ENCODE results near the gene TFAM. TPM values are rescaled to one million over a fixed set of nuclear protein-coding genes. Genes with fewer than 3 reads are reported as not detected.

The TFAM gene
- total and polyA plus RNA-seq, 2 donors from 2014 or later, result 18.5 to 35.0 TPM

- Histone ChIP-seq H3K27me3 (ENCODE audit: control insufficient read depth, insufficient read depth, low read length) (no peaks in the 10 kb centered on the region), H3K4me1 (ENCODE audit: control insufficient read depth in 2 of 3, insufficient read depth in 2 of 3, low read depth in 1 of 3, low read length in 3 of 3) (peaks cover 0 to 4% (median 0%) of the 10 kb centered on the region in 3 donors), H3K36me3 (ENCODE audit: control insufficient read depth in 2 of 3, insufficient read depth in 3 of 3, low read length in 3 of 3) (peaks cover 0 to 4% (median 0%) of the 10 kb centered on the region in 3 donors), H3K9ac (ENCODE audit: low read length in 3 of 3) (no peak overlapping the region), H3K4me3 (ENCODE audit: low read length in 3 of 3) (no peak overlapping the region), H3K9me3 (ENCODE audit: control insufficient read depth in 2 of 3, insufficient read depth in 1 of 3, low read length in 3 of 3) (no peaks in the 10 kb centered on the region), H3K27ac (ENCODE audit: low read depth in 2 of 2, low read length in 2 of 2) (no peak overlapping the region)
- no peak for FAIRE-seq
- intact Hi-C loops (cut with DNase I), result no loop called here
- TF ChIP-seq CTCF (IDR thresholded peaks at IDR 0.05; ENCODE audit: borderline replicate concordance, extremely low read depth, insufficient read depth), result no peak
- no peak for DNase-seq
These were observed 25.7 kb upstream of the TFAM start for GRCh38 chr10:58359541-58359940.

- no peak for FAIRE-seq
- no peak overlapping the region for H3K4me3 ChIP-seq (ENCODE audit: low read length in 3 of 3)
- peak in 2 of 5 donors; percentile 12 to 16 for DNase-seq
- H3K27ac ChIP-seq (ENCODE audit: low read depth in 2 of 2, low read length in 2 of 2), result no peak overlapping the region
- intact Hi-C loops (cut with DNase I), result no loop called here
- H3K9ac ChIP-seq (ENCODE audit: low read length in 3 of 3), result no peak overlapping the region
- H3K36me3 ChIP-seq (ENCODE audit: control insufficient read depth in 2 of 3, insufficient read depth in 3 of 3, low read length in 3 of 3), result peaks cover 0 to 4% (median 0%) of the 10 kb centered on the region in 3 donors
- H3K27me3 ChIP-seq (ENCODE audit: control insufficient read depth, insufficient read depth, low read length), result no peaks in the 10 kb centered on the region
- no peak for TF ChIP-seq CTCF (IDR thresholded peaks at IDR 0.05; ENCODE audit: borderline replicate concordance, extremely low read depth, insufficient read depth)
- H3K4me1 ChIP-seq (ENCODE audit: control insufficient read depth in 2 of 3, insufficient read depth in 2 of 3, low read depth in 1 of 3, low read length in 3 of 3), result peaks cover 0 to 4% (median 0%) of the 10 kb centered on the region in 3 donors
- H3K9me3 ChIP-seq (ENCODE audit: control insufficient read depth in 2 of 3, insufficient read depth in 1 of 3, low read length in 3 of 3), result no peaks in the 10 kb centered on the region
These were observed 24.7 kb upstream of the TFAM start for GRCh38 chr10:58360412-58361004.

- FAIRE-seq, result no peak
- no peak for TF ChIP-seq CTCF (IDR thresholded peaks at IDR 0.05; ENCODE audit: borderline replicate concordance, extremely low read depth, insufficient read depth)
- H3K4me1 ChIP-seq (ENCODE audit: control insufficient read depth in 2 of 3, insufficient read depth in 2 of 3, low read depth in 1 of 3, low read length in 3 of 3), result peaks cover 0 to 4% (median 0%) of the 10 kb centered on the region in 3 donors
These were observed 23.9 kb upstream of the TFAM start for GRCh38 chr10:58361353-58361752.

More at GRCh38 chr10:58361353-58361752, 23.9 kb upstream of the TFAM start:
- intact Hi-C loops (cut with DNase I), result no loop called here
- Histone ChIP-seq H3K27ac (ENCODE audit: low read depth in 2 of 2, low read length in 2 of 2) (no peak overlapping the region), H3K9ac (ENCODE audit: low read length in 3 of 3) (no peak overlapping the region), H3K4me3 (ENCODE audit: low read length in 3 of 3) (no peak overlapping the region), H3K27me3 (ENCODE audit: control insufficient read depth, insufficient read depth, low read length) (no peaks in the 10 kb centered on the region), H3K9me3 (ENCODE audit: control insufficient read depth in 2 of 3, insufficient read depth in 1 of 3, low read length in 3 of 3) (no peaks in the 10 kb centered on the region), H3K36me3 (ENCODE audit: control insufficient read depth in 2 of 3, insufficient read depth in 3 of 3, low read length in 3 of 3) (peaks cover 0 to 4% (median 0%) of the 10 kb centered on the region in 3 donors)
- no peak for DNase-seq
